ENCODE measurements around the gene DLGAP3. TPM values are rescaled to one million over a fixed set of nuclear protein-coding genes. Genes with fewer than 3 reads are reported as not detected.
"Not testable (repeated sequence)": the region's sequence is repeated elsewhere in the genome, so short reads cannot be mapped to it uniquely, and the experiment has no call there.

The DLGAP3 gene
- polyA plus RNA-seq, 4 donors, result 0.18 to 0.39 (median 0.27) TPM; not detected in 1

GRCh38 chr1:34974626-34975025 lies 45.2 kb upstream of the DLGAP3 start:
- Histone ChIP-seq H3K27ac (ENCODE audit: low read depth in 1 of 3, low read length in 2 of 3) (no peak overlapping the region), H3K27me3 (ENCODE audit: control insufficient read depth in 3 of 3, insufficient read depth in 3 of 3, low read length in 3 of 3) (no peaks in the 10 kb centered on the region), H3K4me3 (ENCODE audit: low read depth in 1 of 3, low read length in 3 of 3) (no peak overlapping the region), H3K9me3 (ENCODE audit: control insufficient read depth in 2 of 2, insufficient read depth in 1 of 2, low read depth in 1 of 2, low read length in 1 of 2) (no peaks in the 10 kb centered on the region), H3K4me1 (ENCODE audit: control insufficient read depth in 3 of 3, insufficient read depth in 2 of 3, low read depth in 1 of 3, low read length in 2 of 3) (peaks cover 0 to 5% (median 0%) of the 10 kb centered on the region in 3 donors), H3K36me3 (ENCODE audit: control insufficient read depth in 3 of 3, insufficient read depth in 2 of 3, low read depth in 1 of 3, low read length in 3 of 3) (peaks cover 0 to 5% (median 0%) of the 10 kb centered on the region in 3 donors)
- DNase-seq (no peak), FAIRE-seq (no peak)
- WGBS, 3 donors, result 74 to 81% (median 81%) methylated on average over 8 of the region's 8 CpGs

- WGBS, 3 donors, result 92 to 96% (median 92%) methylated on average over 3 of the region's 3 CpGs
- DNase-seq (no peak), FAIRE-seq (no peak)
- H3K9me3 ChIP-seq (ENCODE audit: control insufficient read depth in 2 of 2, insufficient read depth in 1 of 2, low read depth in 1 of 2, low read length in 1 of 2), result peaks cover 0 to 6% of the 10 kb centered on the region in 2 donors
- H3K4me3 ChIP-seq (ENCODE audit: low read depth in 1 of 3, low read length in 3 of 3), result no peak overlapping the region
- H3K4me1 ChIP-seq (ENCODE audit: control insufficient read depth in 3 of 3, insufficient read depth in 2 of 3, low read depth in 1 of 3, low read length in 2 of 3), result peaks cover 0 to under 1% (median 0%) of the 10 kb centered on the region in 3 donors
- peaks cover 0 to 5% (median 0%) of the 10 kb centered on the region in 3 donors for H3K36me3 ChIP-seq (ENCODE audit: control insufficient read depth in 3 of 3, insufficient read depth in 2 of 3, low read depth in 1 of 3, low read length in 3 of 3)
- H3K27me3 ChIP-seq (ENCODE audit: control insufficient read depth in 3 of 3, insufficient read depth in 3 of 3, low read length in 3 of 3), result no peaks in the 10 kb centered on the region
- H3K27ac ChIP-seq (ENCODE audit: low read depth in 1 of 3, low read length in 2 of 3), result no peak overlapping the region
Observed at GRCh38 chr1:34973326-34973725, 43.9 kb upstream of the DLGAP3 start.

GRCh38 chr1:34970829-34971228 lies 41.4 kb upstream of the DLGAP3 start:
- Histone ChIP-seq H3K9me3 (ENCODE audit: control insufficient read depth in 2 of 2, insufficient read depth in 1 of 2, low read depth in 1 of 2, low read length in 1 of 2) (peaks cover 0 to 7% of the 10 kb centered on the region in 2 donors), H3K36me3 (ENCODE audit: control insufficient read depth in 3 of 3, insufficient read depth in 2 of 3, low read depth in 1 of 3, low read length in 3 of 3) (no peaks in the 10 kb centered on the region), H3K27ac (ENCODE audit: low read depth in 1 of 3, low read length in 2 of 3) (no peak overlapping the region), H3K27me3 (ENCODE audit: control insufficient read depth in 3 of 3, insufficient read depth in 3 of 3, low read length in 3 of 3) (no peaks in the 10 kb centered on the region), H3K4me1 (ENCODE audit: control insufficient read depth in 3 of 3, insufficient read depth in 2 of 3, low read depth in 1 of 3, low read length in 2 of 3) (no peaks in the 10 kb centered on the region), H3K4me3 (ENCODE audit: low read depth in 1 of 3, low read length in 3 of 3) (no peak overlapping the region)
- WGBS, 3 donors, result 26 to 39% (median 34%) methylated on average over 5 of the region's 5 CpGs
- FAIRE-seq, result no peak
- no peak for DNase-seq

- Histone ChIP-seq H3K27ac (ENCODE audit: low read depth in 1 of 3, low read length in 2 of 3) (no peak overlapping the region), H3K27me3 (ENCODE audit: control insufficient read depth in 3 of 3, insufficient read depth in 3 of 3, low read length in 3 of 3) (no peaks in the 10 kb centered on the region), H3K9me3 (ENCODE audit: control insufficient read depth in 2 of 2, insufficient read depth in 1 of 2, low read depth in 1 of 2, low read length in 1 of 2) (peaks cover 0 to 7% of the 10 kb centered on the region in 2 donors), H3K36me3 (ENCODE audit: control insufficient read depth in 3 of 3, insufficient read depth in 2 of 3, low read depth in 1 of 3, low read length in 3 of 3) (no peaks in the 10 kb centered on the region), H3K4me3 (ENCODE audit: low read depth in 1 of 3, low read length in 3 of 3) (no peak overlapping the region), H3K4me1 (ENCODE audit: control insufficient read depth in 3 of 3, insufficient read depth in 2 of 3, low read depth in 1 of 3, low read length in 2 of 3) (no peaks in the 10 kb centered on the region)
- DNase-seq (no peak), FAIRE-seq (no peak)
- 81 to 89% (median 84%) methylated on average over 5 of the region's 5 CpGs for WGBS, 3 donors
Observed at GRCh38 chr1:34970220-34970735, 40.8 kb upstream of the DLGAP3 start.

- not testable (repeated sequence) for H3K9me3 ChIP-seq (ENCODE audit: control insufficient read depth in 2 of 2, insufficient read depth in 1 of 2, low read depth in 1 of 2, low read length in 1 of 2); FAIRE-seq; H3K27me3 ChIP-seq (ENCODE audit: control insufficient read depth in 3 of 3, insufficient read depth in 3 of 3, low read length in 3 of 3); H3K4me3 ChIP-seq (ENCODE audit: low read depth in 1 of 3, low read length in 3 of 3); H3K4me1 ChIP-seq (ENCODE audit: control insufficient read depth in 3 of 3, insufficient read depth in 2 of 3, low read depth in 1 of 3, low read length in 2 of 3); DNase-seq; H3K27ac ChIP-seq (ENCODE audit: low read depth in 1 of 3, low read length in 2 of 3); H3K36me3 ChIP-seq (ENCODE audit: control insufficient read depth in 3 of 3, insufficient read depth in 2 of 3, low read depth in 1 of 3, low read length in 3 of 3)
- WGBS, 3 donors, result 79 to 86% (median 84%) methylated on average over 2 to 3 of the region's 3 CpGs
Observed at GRCh38 chr1:34968297-34968696, 38.8 kb upstream of the DLGAP3 start.

GRCh38 chr1:34967672-34968071 lies 38.2 kb upstream of the DLGAP3 start:
- H3K27ac ChIP-seq (ENCODE audit: low read depth in 1 of 3, low read length in 2 of 3); H3K9me3 ChIP-seq (ENCODE audit: control insufficient read depth in 2 of 2, insufficient read depth in 1 of 2, low read depth in 1 of 2, low read length in 1 of 2); H3K36me3 ChIP-seq (ENCODE audit: control insufficient read depth in 3 of 3, insufficient read depth in 2 of 3, low read depth in 1 of 3, low read length in 3 of 3); H3K4me3 ChIP-seq (ENCODE audit: low read depth in 1 of 3, low read length in 3 of 3); FAIRE-seq; DNase-seq; H3K4me1 ChIP-seq (ENCODE audit: control insufficient read depth in 3 of 3, insufficient read depth in 2 of 3, low read depth in 1 of 3, low read length in 2 of 3); H3K27me3 ChIP-seq (ENCODE audit: control insufficient read depth in 3 of 3, insufficient read depth in 3 of 3, low read length in 3 of 3): not testable (repeated sequence)
- 95% methylated on average over 24 of the region's 36 CpGs; no CpG with 5 or more reads in 2 of the 3 donors for WGBS, 3 donors

- 88 to 90% (median 90%) methylated on average over 2 of the region's 2 CpGs for WGBS, 3 donors
- no peak for FAIRE-seq
- Histone ChIP-seq H3K36me3 (ENCODE audit: control insufficient read depth in 3 of 3, insufficient read depth in 2 of 3, low read depth in 1 of 3, low read length in 3 of 3) (no peaks in the 10 kb centered on the region), H3K27me3 (ENCODE audit: control insufficient read depth in 3 of 3, insufficient read depth in 3 of 3, low read length in 3 of 3) (no peaks in the 10 kb centered on the region), H3K9me3 (ENCODE audit: control insufficient read depth in 2 of 2, insufficient read depth in 1 of 2, low read depth in 1 of 2, low read length in 1 of 2) (peaks cover 0 to 7% of the 10 kb centered on the region in 2 donors), H3K4me1 (ENCODE audit: control insufficient read depth in 3 of 3, insufficient read depth in 2 of 3, low read depth in 1 of 3, low read length in 2 of 3) (no peaks in the 10 kb centered on the region), H3K4me3 (ENCODE audit: low read depth in 1 of 3, low read length in 3 of 3) (no peak overlapping the region), H3K27ac (ENCODE audit: low read depth in 1 of 3, low read length in 2 of 3) (no peak overlapping the region)
- DNase-seq, result no peak
Observed at GRCh38 chr1:34965597-34965996, 36.1 kb upstream of the DLGAP3 start.

GRCh38 chr1:34950428-34950827 lies 21.0 kb upstream of the DLGAP3 start:
- FAIRE-seq, result no peak
- Histone ChIP-seq H3K4me1 (ENCODE audit: control insufficient read depth in 3 of 3, insufficient read depth in 2 of 3, low read depth in 1 of 3, low read length in 2 of 3) (no peaks in the 10 kb centered on the region), H3K9me3 (ENCODE audit: control insufficient read depth in 2 of 2, insufficient read depth in 1 of 2, low read depth in 1 of 2, low read length in 1 of 2) (peaks cover 0 to 4% of the 10 kb centered on the region in 2 donors), H3K27me3 (ENCODE audit: control insufficient read depth in 3 of 3, insufficient read depth in 3 of 3, low read length in 3 of 3) (no peaks in the 10 kb centered on the region), H3K4me3 (ENCODE audit: low read depth in 1 of 3, low read length in 3 of 3) (no peak overlapping the region), H3K27ac (ENCODE audit: low read depth in 1 of 3, low read length in 2 of 3) (no peak overlapping the region), H3K36me3 (ENCODE audit: control insufficient read depth in 3 of 3, insufficient read depth in 2 of 3, low read depth in 1 of 3, low read length in 3 of 3) (no peaks in the 10 kb centered on the region)
- 33 to 44% (median 35%) methylated on average over 1 of the region's 1 CpG for WGBS, 3 donors
- no peak for DNase-seq

- not testable (repeated sequence) for H3K9me3 ChIP-seq (ENCODE audit: control insufficient read depth in 2 of 2, insufficient read depth in 1 of 2, low read depth in 1 of 2, low read length in 1 of 2); H3K27ac ChIP-seq (ENCODE audit: low read depth in 1 of 3, low read length in 2 of 3); H3K36me3 ChIP-seq (ENCODE audit: control insufficient read depth in 3 of 3, insufficient read depth in 2 of 3, low read depth in 1 of 3, low read length in 3 of 3); H3K4me1 ChIP-seq (ENCODE audit: control insufficient read depth in 3 of 3, insufficient read depth in 2 of 3, low read depth in 1 of 3, low read length in 2 of 3); H3K27me3 ChIP-seq (ENCODE audit: control insufficient read depth in 3 of 3, insufficient read depth in 3 of 3, low read length in 3 of 3); H3K4me3 ChIP-seq (ENCODE audit: low read depth in 1 of 3, low read length in 3 of 3); DNase-seq; FAIRE-seq
- 86 to 91% (median 89%) methylated on average over 10 of the region's 10 CpGs for WGBS, 3 donors
Observed at GRCh38 chr1:34948739-34949138, 19.3 kb upstream of the DLGAP3 start.

Data from small intestine (tissue), 7 donors.